ACC112 (cell line): Measurements from ENCODE around the gene SMG1.
A peak's percentile ranks its signal among the peaks of the same experiment; 100 is the strongest.
"Not testable (repeated sequence)": the region's sequence is repeated elsewhere in the genome, so short reads cannot be mapped to it uniquely, and the experiment has no call there.

ENCODE experiments used
- H2AFZ ChIP-seq: fragments of 200-600 bp; sonication (generic); one replicate; pipeline ENCODE4 v1.6.0; 2017; ENCODE audit warnings: antibody characterized with exemption, low read length; ENCODE audit not compliant: unreplicated experiment
- H3K27ac ChIP-seq: fragments of 200-600 bp; sonication (generic); 2 replicates; pipeline ENCODE4 v1.5.1; 2014; ENCODE audit warnings: low read depth, mild to moderate bottlenecking, antibody characterized with exemption, low read length, moderate library complexity
- H3K27me3 ChIP-seq: fragments of 200-600 bp; sonication (generic); 2 replicates; pipeline ENCODE4 v1.6.1; 2014; ENCODE audit warnings: mild to moderate bottlenecking, antibody characterized with exemption, low read length, moderate library complexity, mixed read lengths; ENCODE audit not compliant: insufficient read depth
- H3K36me3 ChIP-seq: fragments of 200-600 bp; sonication (generic); 2 replicates; pipeline ENCODE4 v1.6.1; 2016; ENCODE audit warnings: mild to moderate bottlenecking, antibody characterized with exemption, low read length, moderate library complexity, mixed read lengths; ENCODE audit not compliant: insufficient read depth
- H3K4me1 ChIP-seq: fragments of 200-600 bp; sonication (generic); one replicate; pipeline ENCODE4 v1.6.1; 2016; ENCODE audit warnings: low read length, mixed read lengths; ENCODE audit not compliant: insufficient read depth, unreplicated experiment, control insufficient read depth
- H3K4me3 ChIP-seq: fragments of 200-600 bp; sonication (generic); 2 replicates; pipeline ENCODE4 v1.5.1; 2014; ENCODE audit warnings: mild to moderate bottlenecking, low read depth, low read length
- H3K79me2 ChIP-seq: fragments of 200-600 bp; sonication (generic); one replicate; pipeline ENCODE4 v1.6.0; 2016; ENCODE audit warnings: low read length; ENCODE audit not compliant: control insufficient read depth, unreplicated experiment, insufficient read depth

The SMG1 gene

DNA sequence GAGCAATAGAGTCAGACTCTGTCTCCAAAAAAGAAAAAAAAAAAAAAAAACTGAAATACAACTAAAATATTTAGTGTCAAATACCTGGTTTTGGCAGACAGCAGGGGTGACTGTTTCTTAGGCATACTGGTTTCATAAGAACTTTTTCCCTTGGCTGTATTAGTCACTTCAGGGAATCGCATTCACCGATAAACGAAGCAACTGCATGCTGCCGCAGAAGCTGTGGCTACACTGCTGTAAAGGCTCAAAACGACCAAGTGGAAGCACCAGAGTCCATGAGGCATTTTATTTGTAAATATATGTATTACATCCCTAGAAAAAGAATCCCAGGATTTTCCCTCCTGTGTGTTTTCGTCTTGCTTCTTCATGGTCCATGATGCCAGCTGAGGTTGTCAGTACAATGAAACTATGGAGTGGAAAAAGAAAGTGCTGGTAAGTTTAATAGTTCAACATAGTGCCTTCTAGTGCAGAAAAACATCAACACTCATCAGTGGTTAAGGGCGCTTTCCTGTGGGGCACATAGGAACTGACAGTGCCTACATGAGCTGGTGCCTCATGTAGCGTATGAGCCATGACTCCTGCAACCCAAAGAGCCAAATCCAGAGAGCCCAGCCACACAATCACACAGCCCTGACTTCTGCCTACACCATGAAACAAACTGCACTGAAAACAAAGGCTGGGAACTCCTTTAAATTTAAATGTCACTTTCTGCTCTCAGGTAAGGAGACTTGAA, 143.3 kb downstream of the SMG1 start:
- Histone ChIP-seq H3K27me3 (no peaks in the 10 kb centered on the region), H3K36me3 (peaks cover 43% of the 10 kb centered on the region), H2AFZ (no peak overlapping the region), H3K27ac (no peak overlapping the region), H3K79me2 (peaks cover 51% of the 10 kb centered on the region), H3K4me3 (no peak overlapping the region), H3K4me1 (peaks cover 33% of the 10 kb centered on the region)

DNA sequence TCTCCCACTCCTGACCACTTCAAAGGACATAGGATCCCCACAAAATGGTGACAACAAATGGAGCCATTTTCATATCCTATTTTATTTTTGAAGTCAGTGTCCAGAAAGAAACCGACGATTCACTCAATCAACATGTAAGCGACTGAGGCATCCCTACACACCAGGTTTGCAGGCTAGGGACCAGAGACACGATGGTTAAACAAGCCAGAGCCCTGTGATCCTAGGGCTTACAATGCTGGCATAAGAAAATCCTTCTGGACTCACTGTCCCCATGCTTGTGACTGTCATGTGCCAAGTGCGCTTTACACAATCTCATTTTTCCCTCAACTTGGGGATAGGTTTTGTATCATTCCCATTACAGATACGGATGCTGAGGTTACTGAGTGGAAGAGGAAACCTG, 145.0 kb downstream of the SMG1 start:
- not testable (repeated sequence) for H3K27me3 ChIP-seq, H2AFZ ChIP-seq, H3K4me3 ChIP-seq, H3K27ac ChIP-seq
- peaks cover 18% of the 10 kb centered on the region for H3K4me1 ChIP-seq
- H3K36me3 ChIP-seq, result peaks cover 31% of the 10 kb centered on the region
- peaks cover 35% of the 10 kb centered on the region for H3K79me2 ChIP-seq

DNA sequence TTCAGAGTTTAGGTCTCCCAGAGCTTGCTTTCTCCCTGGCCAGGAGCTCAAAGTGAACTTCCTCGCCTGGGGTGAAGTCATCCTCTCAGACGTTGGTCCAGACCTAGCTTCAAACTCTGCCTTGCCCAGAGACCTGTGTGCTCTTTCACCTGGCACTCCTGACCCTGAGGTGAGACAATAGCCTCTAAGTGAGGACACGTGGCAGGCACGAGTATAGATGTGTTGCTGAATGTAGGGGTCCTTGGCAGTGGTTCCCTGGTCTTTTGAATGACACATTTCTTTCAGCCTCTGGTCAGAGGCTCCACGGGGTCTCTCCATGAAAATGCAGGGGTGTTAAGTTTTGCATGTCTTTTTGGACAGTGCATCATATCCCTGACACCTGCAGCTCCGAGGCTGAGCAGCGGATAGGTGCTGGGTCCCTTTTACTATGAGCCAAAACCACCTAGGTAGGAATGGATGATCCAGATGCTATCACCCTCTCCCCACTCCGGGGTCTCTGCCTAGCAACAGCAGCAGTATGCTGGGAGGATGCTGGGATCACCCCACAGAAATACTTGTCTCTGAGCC, 145.7 kb downstream of the SMG1 start:
- Histone ChIP-seq H3K4me1 (peaks cover 11% of the 10 kb centered on the region), H3K79me2 (peaks cover 28% of the 10 kb centered on the region), H3K36me3 (peaks cover 24% of the 10 kb centered on the region)
- not testable (repeated sequence) for H3K4me3 ChIP-seq, H2AFZ ChIP-seq, H3K27ac ChIP-seq, H3K27me3 ChIP-seq

DNA sequence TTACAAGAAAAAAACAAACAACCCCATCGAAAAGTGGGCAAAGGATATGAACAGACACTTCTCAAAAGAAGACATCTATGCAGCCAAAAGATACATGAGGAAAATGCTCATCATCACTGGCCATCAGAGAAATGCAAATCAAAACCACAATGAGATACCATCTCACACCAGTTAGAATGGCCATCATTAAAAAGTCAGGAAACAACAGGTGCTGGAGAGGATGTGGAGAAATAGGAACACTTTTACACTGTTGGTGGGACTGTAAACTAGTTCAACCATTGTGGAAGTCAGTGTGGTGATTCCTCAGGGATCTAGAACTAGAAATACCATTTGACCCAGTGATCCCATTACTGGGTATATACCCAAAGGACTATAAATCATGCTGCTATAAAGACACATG, 148.5 kb downstream of the SMG1 start:
- H3K79me2 ChIP-seq, H2AFZ ChIP-seq, H3K4me1 ChIP-seq, H3K27ac ChIP-seq, H3K27me3 ChIP-seq, H3K4me3 ChIP-seq, H3K36me3 ChIP-seq: not testable (repeated sequence)

DNA sequence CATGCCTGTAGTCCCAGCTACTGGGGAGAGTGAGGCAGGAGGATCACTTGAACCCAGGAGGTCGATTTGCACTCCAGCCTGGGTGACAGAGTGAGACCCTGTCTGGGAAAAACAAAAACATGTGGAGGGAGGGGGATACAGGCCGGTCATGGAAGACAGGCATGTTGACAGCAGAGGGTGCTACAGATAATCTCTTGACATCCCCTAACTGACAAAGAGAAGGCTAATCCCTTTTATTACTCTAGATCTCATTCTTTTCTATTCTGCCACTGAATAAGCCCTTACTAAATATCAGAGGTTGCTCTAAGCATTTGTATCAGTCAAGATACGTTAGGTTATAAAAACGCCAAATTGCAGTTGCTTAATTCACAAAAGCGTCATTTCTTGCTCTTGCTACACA, 149.9 kb downstream of the SMG1 start:
- not testable (repeated sequence) for H2AFZ ChIP-seq, H3K27ac ChIP-seq, H3K36me3 ChIP-seq, H3K4me3 ChIP-seq, H3K4me1 ChIP-seq, H3K27me3 ChIP-seq, H3K79me2 ChIP-seq

DNA sequence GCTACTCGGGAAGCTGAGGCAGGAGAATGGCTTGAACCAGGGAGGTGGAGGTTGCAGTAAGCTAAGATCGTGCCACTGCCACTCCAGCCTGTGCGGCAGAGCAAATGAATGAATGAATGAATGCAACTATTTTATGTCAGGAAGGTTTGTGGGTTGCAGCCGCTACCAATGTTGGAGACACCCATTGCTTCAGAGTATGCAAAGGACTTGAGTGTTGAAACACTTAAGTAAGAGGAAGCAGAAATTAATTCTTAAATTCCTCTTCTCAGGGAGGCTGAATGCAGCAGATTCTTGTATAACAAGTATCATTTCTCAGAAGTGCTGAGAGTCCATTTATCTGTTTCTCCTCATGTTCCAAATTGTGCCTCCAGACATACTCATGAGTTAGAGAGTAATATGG, 151.6 kb downstream of the SMG1 start:
- not testable (repeated sequence) for H3K27me3 ChIP-seq, H3K79me2 ChIP-seq, H3K4me1 ChIP-seq, H3K27ac ChIP-seq, H2AFZ ChIP-seq, H3K36me3 ChIP-seq, H3K4me3 ChIP-seq

DNA sequence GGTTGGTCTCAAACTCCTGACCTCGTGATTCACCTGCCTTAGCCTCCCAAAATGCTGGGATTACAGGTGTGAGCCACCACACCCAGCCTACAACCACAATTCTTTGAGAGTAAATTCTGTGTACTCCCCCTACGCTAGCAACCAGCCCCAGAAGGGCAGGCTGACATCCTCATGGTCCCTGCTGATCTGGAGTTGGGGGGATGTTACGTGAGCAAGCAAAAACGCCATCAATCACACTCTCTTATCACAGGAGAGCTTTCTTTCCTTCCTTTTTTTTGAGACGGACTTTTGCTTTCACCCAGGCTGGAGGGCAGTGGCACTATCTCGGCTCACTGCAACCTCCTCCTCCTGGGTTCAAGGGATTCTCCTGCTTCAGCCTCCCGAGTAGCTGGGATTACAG, 154.0 kb downstream of the SMG1 start:
- not testable (repeated sequence) for H2AFZ ChIP-seq, H3K27me3 ChIP-seq, H3K36me3 ChIP-seq, H3K27ac ChIP-seq, H3K4me1 ChIP-seq, H3K79me2 ChIP-seq, H3K4me3 ChIP-seq

DNA sequence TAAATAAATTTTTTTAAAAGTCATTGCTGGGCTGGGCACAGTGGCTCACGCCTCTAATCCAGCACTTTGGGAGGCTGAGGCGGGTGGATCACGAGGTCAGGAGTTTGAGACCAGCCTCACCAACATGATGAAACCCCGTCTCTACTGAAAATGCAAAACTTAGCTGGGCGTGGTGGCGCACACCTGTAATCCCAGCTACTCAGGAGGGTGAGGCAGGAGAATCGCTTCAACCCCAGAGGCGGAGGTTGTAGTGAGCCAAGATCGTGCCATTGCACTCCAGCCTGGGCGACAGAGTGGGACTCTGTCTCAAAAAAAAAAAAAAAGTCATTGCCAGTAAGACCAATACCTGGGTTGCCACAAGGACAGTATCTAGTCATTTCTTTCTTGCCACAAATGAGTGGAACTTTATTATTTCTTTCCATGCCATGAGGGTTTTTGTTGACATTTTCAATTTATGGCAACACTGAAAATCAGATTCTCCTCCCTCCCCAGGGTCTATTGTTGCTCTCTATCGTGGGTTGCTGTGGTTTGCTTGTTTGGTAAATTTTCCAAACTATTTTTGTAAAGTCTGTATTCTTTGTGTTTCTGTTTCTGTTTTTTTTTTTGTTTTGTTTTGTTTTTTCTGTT, 155.8 kb downstream of the SMG1 start:
- H3K36me3 ChIP-seq, H3K27ac ChIP-seq, H3K4me3 ChIP-seq, H3K4me1 ChIP-seq, H3K79me2 ChIP-seq, H2AFZ ChIP-seq, H3K27me3 ChIP-seq: not testable (repeated sequence)

DNA sequence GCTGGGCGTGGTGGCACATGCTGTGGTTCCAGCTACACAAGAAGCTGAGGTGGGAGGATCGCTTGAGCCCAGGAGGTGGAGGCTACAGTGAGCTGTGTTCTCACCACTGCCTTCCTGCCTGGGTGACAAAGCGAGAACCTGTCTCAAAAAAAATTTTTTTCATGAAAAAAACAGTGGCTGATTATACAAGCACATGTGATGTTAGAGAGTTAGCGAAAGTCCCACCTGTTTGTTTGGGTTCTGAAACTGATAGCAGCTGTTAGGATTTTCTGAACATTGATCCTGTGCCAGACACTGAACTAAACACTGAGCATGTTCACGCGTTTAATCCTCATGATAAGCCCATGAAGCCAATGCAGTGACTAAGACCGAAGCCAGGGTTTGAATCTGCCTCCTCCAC, 159.0 kb downstream of the SMG1 start:
- H3K36me3 ChIP-seq, H3K4me3 ChIP-seq, H2AFZ ChIP-seq, H3K4me1 ChIP-seq, H3K27me3 ChIP-seq, H3K27ac ChIP-seq, H3K79me2 ChIP-seq: not testable (repeated sequence)

DNA sequence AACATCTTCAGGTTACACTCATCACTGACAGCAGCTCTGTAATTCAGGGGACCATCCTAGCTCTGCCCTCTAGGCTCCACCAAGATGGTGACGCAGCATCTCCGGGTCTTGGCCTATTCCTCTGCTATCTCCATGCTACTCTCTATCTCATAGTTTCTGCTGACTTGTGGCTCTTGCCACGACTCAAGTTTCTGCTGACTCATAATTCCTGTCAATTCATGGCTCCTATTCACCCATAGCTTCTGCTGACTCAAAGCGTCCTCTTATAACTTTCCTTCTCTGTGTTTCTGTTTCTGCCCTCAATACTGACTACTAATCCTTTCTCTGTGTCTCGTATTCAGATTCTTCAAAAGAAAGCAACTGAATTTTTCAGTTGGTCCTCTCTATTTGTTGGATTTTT, 163.5 kb downstream of the SMG1 start:
- not testable (repeated sequence) for H3K4me3 ChIP-seq, H3K36me3 ChIP-seq, H3K4me1 ChIP-seq, H3K27me3 ChIP-seq, H2AFZ ChIP-seq, H3K79me2 ChIP-seq
- peak overlapping the region; percentile 26; the same call in 1 of the 2 replicates for H3K27ac ChIP-seq
